Measurements from ENCODE around the gene ZNF326. TPM values are rescaled to one million over a fixed set of nuclear protein-coding genes. Genes with fewer than 3 reads are reported as not detected.

ZNF326 gene
- total RNA-seq, 1 donor from 2014 or later, result 18.0 TPM

DNA sequence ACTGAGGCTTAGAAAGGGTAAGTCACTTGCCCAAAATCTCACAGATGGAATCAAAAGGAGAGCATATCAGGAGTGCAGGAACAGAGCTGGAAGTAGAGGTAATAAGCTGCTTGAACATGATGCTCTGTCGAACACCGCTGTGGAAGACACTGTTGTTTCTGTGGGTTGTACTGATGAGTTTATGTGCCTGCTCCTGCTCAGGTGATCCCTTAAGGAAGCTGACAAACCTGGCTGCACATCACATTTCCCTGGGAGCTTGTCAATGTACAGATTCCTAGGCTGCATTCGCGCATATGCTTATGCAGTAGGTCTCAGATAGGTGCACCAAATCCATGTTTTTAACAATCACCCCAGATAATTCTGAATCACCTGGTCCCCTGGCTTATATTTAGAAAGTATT is 79.7 kb downstream of the ZNF326 start:
- ATAC-seq (no peak), DNase-seq (no peak)
- H3K4me3 ChIP-seq, result no peak overlapping the region
- TF ChIP-seq, protein P1, sequence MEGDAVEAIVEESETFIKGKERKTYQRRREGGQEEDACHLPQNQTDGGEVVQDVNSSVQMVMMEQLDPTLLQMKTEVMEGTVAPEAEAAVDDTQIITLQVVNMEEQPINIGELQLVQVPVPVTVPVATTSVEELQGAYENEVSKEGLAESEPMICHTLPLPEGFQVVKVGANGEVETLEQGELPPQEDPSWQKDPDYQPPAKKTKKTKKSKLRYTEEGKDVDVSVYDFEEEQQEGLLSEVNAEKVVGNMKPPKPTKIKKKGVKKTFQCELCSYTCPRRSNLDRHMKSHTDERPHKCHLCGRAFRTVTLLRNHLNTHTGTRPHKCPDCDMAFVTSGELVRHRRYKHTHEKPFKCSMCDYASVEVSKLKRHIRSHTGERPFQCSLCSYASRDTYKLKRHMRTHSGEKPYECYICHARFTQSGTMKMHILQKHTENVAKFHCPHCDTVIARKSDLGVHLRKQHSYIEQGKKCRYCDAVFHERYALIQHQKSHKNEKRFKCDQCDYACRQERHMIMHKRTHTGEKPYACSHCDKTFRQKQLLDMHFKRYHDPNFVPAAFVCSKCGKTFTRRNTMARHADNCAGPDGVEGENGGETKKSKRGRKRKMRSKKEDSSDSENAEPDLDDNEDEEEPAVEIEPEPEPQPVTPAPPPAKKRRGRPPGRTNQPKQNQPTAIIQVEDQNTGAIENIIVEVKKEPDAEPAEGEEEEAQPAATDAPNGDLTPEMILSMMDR (IDR thresholded peaks at IDR 0.05), result no peak
- H3K27ac ChIP-seq, result no peak overlapping the region
- H3K27me3 ChIP-seq, result no peaks in the 10 kb centered on the region
- no peaks in the 10 kb centered on the region for H3K36me3 ChIP-seq
- intact Hi-C loops (cut with DNase I), result no loop called here
- no peaks in the 10 kb centered on the region for H3K9me3 ChIP-seq
- H3K4me1 ChIP-seq, result no peaks in the 10 kb centered on the region

DNA sequence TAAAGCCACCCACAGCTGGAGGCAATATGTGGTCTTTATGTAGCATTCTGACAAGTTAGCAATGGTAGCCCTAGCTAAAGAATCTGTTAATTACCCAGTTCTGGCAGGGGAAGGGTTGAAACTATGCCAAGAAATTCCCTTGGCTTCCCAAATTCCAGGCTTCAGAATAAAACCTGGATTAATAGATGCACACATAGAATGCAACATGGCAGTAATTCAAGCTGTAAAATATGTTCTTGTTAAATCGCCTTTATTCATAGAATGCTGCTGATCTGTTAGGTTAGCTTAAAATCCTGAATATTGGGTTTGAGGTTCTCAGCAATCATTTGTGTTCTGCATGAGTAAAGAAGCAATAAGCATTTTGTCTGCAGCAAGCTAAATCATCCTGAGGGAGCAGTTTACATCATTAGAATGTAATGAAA is 80.1 kb downstream of the ZNF326 start:
- no peaks in the 10 kb centered on the region for H3K36me3 ChIP-seq
- H3K4me1 ChIP-seq, result no peaks in the 10 kb centered on the region
- intact Hi-C loops (cut with DNase I), result no loop called here
- H3K27me3 ChIP-seq, result no peaks in the 10 kb centered on the region
- no peak overlapping the region for H3K27ac ChIP-seq
- no peak overlapping the region for H3K4me3 ChIP-seq
- TF ChIP-seq, protein P1 (IDR thresholded peaks at IDR 0.05), result no peak
- DNase-seq (no peak), ATAC-seq (no peak)
- no peaks in the 10 kb centered on the region for H3K9me3 ChIP-seq

DNA sequence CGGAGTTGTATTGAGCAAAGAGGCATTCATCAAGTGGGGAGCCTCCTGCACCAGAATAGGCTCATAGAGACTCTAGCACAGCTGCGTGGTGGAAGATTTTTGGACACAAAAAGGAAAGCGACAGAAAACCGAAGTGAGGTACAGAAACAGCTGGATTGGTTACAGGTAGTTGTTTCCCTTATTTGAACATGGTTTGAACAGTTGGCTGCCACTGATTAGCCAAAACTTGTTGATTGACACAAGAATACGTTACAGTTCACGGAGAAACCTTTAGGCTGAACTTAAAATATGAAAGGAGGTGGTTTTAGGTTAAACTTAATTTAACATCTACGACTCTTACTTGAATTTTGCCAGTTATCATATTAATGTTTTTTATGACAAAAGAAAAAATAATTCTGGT is 89.1 kb downstream of the ZNF326 start:
- ATAC-seq, result no peak
- TF ChIP-seq, protein P1 (IDR thresholded peaks at IDR 0.05), result no peak
- no peaks in the 10 kb centered on the region for H3K36me3 ChIP-seq

More for the DNA sequence above, 89.1 kb downstream of the ZNF326 start:
- intact Hi-C loops (cut with DNase I), result no loop called here
- Histone ChIP-seq H3K27ac (no peak overlapping the region), H3K4me1 (no peaks in the 10 kb centered on the region), H3K9me3 (no peaks in the 10 kb centered on the region), H3K4me3 (no peak overlapping the region), H3K27me3 (no peaks in the 10 kb centered on the region)
- no peak for DNase-seq

Other genes starting within 250 kb of the ZNF326 start
- gene LRRC8D, start 174.1 kb upstream of the ZNF326 start, total RNA-seq, result 17.0 TPM